HEK293T (cell line): ENCODE results near the gene SH3RF1.

Source experiments
- ARNT ChIP-seq: fragments of 450-650 bp; IDR thresholded peaks from 2 replicates; pipeline ENCODE4 v1.6.1; 2017; ENCODE audit warnings: mild to moderate bottlenecking
- BHLHE40 ChIP-seq: fragments of 450-650 bp; IDR thresholded peaks from 2 replicates; pipeline ENCODE4 v1.6.1; 2016; ENCODE audit warnings: mild to moderate bottlenecking, moderate library complexity, borderline replicate concordance
- CTBP1 ChIP-seq: fragments of 450-650 bp; IDR thresholded peaks from 2 replicates; pipeline ENCODE4 v1.6.1; 2016; ENCODE audit warnings: borderline replicate concordance
- ELF4 ChIP-seq: fragments of 450-650 bp; IDR thresholded peaks from 2 replicates; pipeline ENCODE4 v1.6.1; 2017; ENCODE audit warnings: antibody characterized with exemption
- FOXA1 ChIP-seq: fragments of 450-650 bp; IDR thresholded peaks from 2 replicates; pipeline ENCODE4 v1.6.1; 2016; ENCODE audit warnings: mild to moderate bottlenecking
- FOXK2 ChIP-seq: fragments of 450-650 bp; IDR thresholded peaks from 2 replicates; pipeline ENCODE4 v1.6.1; 2016; ENCODE audit warnings: mild to moderate bottlenecking
- FOXM1 ChIP-seq: fragments of 450-650 bp; IDR thresholded peaks from 2 replicates; pipeline ENCODE4 v1.6.1; 2017; ENCODE audit warnings: mild to moderate bottlenecking, borderline replicate concordance
- HDGF ChIP-seq: fragments of 450-650 bp; IDR thresholded peaks from 2 replicates; pipeline ENCODE4 v1.6.1; 2017; ENCODE audit warnings: antibody characterized with exemption, borderline replicate concordance
- NFRKB ChIP-seq: fragments of 450-650 bp; IDR thresholded peaks from 2 replicates; pipeline ENCODE4 v1.6.1; 2016; ENCODE audit warnings: mild to moderate bottlenecking, moderate library complexity
- SP1 ChIP-seq: fragments of 450-650 bp; IDR thresholded peaks from 2 replicates; pipeline ENCODE4 v1.6.1; 2017
- SUZ12 ChIP-seq: fragments of 450-650 bp; IDR thresholded peaks from 2 replicates; pipeline ENCODE4 v1.6.1; 2016; ENCODE audit warnings: mild to moderate bottlenecking
- TARDBP ChIP-seq: fragments of 450-650 bp; IDR thresholded peaks from 2 replicates; pipeline ENCODE4 v1.6.1; 2016
- ZNF384 ChIP-seq: fragments of 450-650 bp; IDR thresholded peaks from 2 replicates; pipeline ENCODE4 v1.6.1; 2016
- TF ChIP-seq, protein P1 (sequence below): fragments of 450-650 bp; IDR thresholded peaks from 2 replicates; pipeline ENCODE4 v1.6.1; 2016

GRCh38 chr4:169225812-169226211 lies 44.9 kb downstream of the SH3RF1 start:
- TF ChIP-seq SP1 (no peak), BHLHE40 (no peak), ELF4 (no peak), SUZ12 (no peak), ARNT (no peak), TARDBP (no peak), FOXA1 (no peak), ZNF384 (no peak), NFRKB (no peak), FOXK2 (no peak), HDGF (no peak), FOXM1 (no peak), CTBP1 (no peak)
- TF ChIP-seq, protein P1, sequence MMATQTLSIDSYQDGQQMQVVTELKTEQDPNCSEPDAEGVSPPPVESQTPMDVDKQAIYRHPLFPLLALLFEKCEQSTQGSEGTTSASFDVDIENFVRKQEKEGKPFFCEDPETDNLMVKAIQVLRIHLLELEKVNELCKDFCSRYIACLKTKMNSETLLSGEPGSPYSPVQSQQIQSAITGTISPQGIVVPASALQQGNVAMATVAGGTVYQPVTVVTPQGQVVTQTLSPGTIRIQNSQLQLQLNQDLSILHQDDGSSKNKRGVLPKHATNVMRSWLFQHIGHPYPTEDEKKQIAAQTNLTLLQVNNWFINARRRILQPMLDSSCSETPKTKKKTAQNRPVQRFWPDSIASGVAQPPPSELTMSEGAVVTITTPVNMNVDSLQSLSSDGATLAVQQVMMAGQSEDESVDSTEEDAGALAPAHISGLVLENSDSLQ, result no peak
